CD4-positive, alpha-beta T cell (primary cell): Measurements from ENCODE around the gene COL3A1. TPM values are rescaled to one million over a fixed set of nuclear protein-coding genes. Genes with fewer than 3 reads are reported as not detected.

ENCODE experiments used
- ATAC-seq: fragments of 200-7000 bp; cut with Tn5 transposase; one replicate; pipeline ENCODE4 v1.10.0; 2022; ENCODE audit warnings: mild to moderate bottlenecking; ENCODE audit not compliant: poor library complexity
- CTCF ChIA-PET: fragments of 350-600 bp; sonication (Branson Sonifier 250); formaldehyde crosslinking; loops from one replicate; lab custom pipeline; 2021; ENCODE audit warnings: antibody characterized with exemption, inconsistent platforms; lab: Charles Lee
- POLR2A ChIA-PET: fragments of 350-600 bp; sonication (Branson Sonifier 250); formaldehyde crosslinking; loops from one replicate; lab custom pipeline; 2021; ENCODE audit warnings: antibody characterized with exemption, inconsistent platforms; lab: Charles Lee
- DNase-seq, 14 experiments: peaks; one replicate each; pipeline ENCODE4 v3.0.0-alpha.2; 2013 to 2020; ENCODE audit warnings: mixed read lengths in 2 of 14
- H3K27ac ChIP-seq, 2 donors: one replicate each; pipeline versions ENCODE4 v1.5.1 to v1.7.0; 2013; ENCODE audit warnings: low read length in 2 of 2, low read depth in 1 of 2, mild to moderate bottlenecking in 1 of 2
- H3K27me3 ChIP-seq, 2 experiments: 1 replicate in 1 of 2; 2 replicates in 1 of 2; pipeline versions ENCODE4 v1.6.1 to v1.7.0; 2013; ENCODE audit warnings: low read length in 2 of 2, control low read depth in 1 of 2, mild to moderate bottlenecking in 1 of 2, moderate library complexity in 1 of 2; ENCODE audit not compliant: insufficient read depth in 2 of 2, control insufficient read depth in 1 of 2
- H3K36me3 ChIP-seq: one replicate; pipeline ENCODE4 v1.6.1; 2013; ENCODE audit warnings: low read length, control low read depth; ENCODE audit not compliant: insufficient read depth
- H3K4me1 ChIP-seq: one replicate; pipeline ENCODE4 v1.6.1; 2013; ENCODE audit warnings: low read length, control low read depth; ENCODE audit not compliant: insufficient read depth
- H3K4me3 ChIP-seq: one replicate; pipeline ENCODE4 v1.5.1; 2013; ENCODE audit warnings: mild to moderate bottlenecking, low read length, moderate library complexity
- H3K9me3 ChIP-seq, 2 experiments: 1 replicate in 1 of 2; 2 replicates in 1 of 2; pipeline versions ENCODE4 v1.6.1 to v1.7.0; 2013; ENCODE audit warnings: low read length in 2 of 2, mild to moderate bottlenecking in 2 of 2, control low read depth in 1 of 2, moderate library complexity in 1 of 2; ENCODE audit not compliant: control insufficient read depth in 1 of 2, insufficient read depth in 1 of 2
- H3K27ac Mint-ChIP-seq: one replicate; pipeline ENCODE4 v1.8.0; 2020; ENCODE audit warnings: mixed read lengths
- H3K27me3 Mint-ChIP-seq: one replicate; pipeline ENCODE4 v1.8.0; 2021; ENCODE audit warnings: mixed read lengths
- H3K36me3 Mint-ChIP-seq: one replicate; pipeline ENCODE4 v1.8.0; 2021; ENCODE audit warnings: low read depth, mixed read lengths
- H3K4me1 Mint-ChIP-seq: one replicate; pipeline ENCODE4 v1.8.0; 2021; ENCODE audit warnings: low read depth, mixed read lengths
- H3K4me3 Mint-ChIP-seq: one replicate; pipeline ENCODE4 v1.8.0; 2020; ENCODE audit warnings: mild to moderate bottlenecking, mixed read lengths
- H3K9me3 Mint-ChIP-seq: one replicate; pipeline ENCODE4 v1.8.0; 2020; ENCODE audit warnings: mixed read lengths
- CTCF ChIP-seq: fragments of 200-600 bp; IDR thresholded peaks from one replicate; pipeline ENCODE4 v1.8.0; 2022; ENCODE audit warnings: antibody characterized with exemption, mild to moderate bottlenecking
- intact Hi-C, 2 experiments: fragments of 100-400 bp; cut with DNase I in 1 of 2; cut with micrococcal nuclease in 1 of 2; formaldehyde crosslinking; loops; one replicate each; pipeline versions ENCODE4 v1.15.1 to v1.9.0; 2023 to 2025; cut with DNase I, micrococcal nuclease
- total RNA-seq, 174 experiments: library from RNA in 2 of 174; stranded (reverse) in 2 of 174; gene quantifications; one replicate each; pipeline ENCODE4 v1.2.3 and lab custom pipeline; 2021 to 2026

The COL3A1 gene
- total RNA-seq, 2 experiments from 2014 or later: not detected

- no peak overlapping the region for H3K4me3 ChIP-seq
- no peak overlapping the region for H3K27ac Mint-ChIP-seq
- no peaks in the 10 kb centered on the region for H3K9me3 Mint-ChIP-seq
- no peak overlapping the region for H3K4me3 Mint-ChIP-seq
- no peaks in the 10 kb centered on the region for H3K9me3 ChIP-seq
- H3K27me3 ChIP-seq: no peaks in the 10 kb centered on the region
- no peak overlapping the region for H3K27ac ChIP-seq
- no peaks in the 10 kb centered on the region for H3K27me3 Mint-ChIP-seq
- no peaks in the 10 kb centered on the region for H3K4me1 Mint-ChIP-seq
- ChIA-PET CTCF (no interaction called here), POLR2A (no interaction called here)
- H3K4me1 ChIP-seq: no peaks in the 10 kb centered on the region
- TF ChIP-seq CTCF: no peak
- no peaks in the 10 kb centered on the region for H3K36me3 Mint-ChIP-seq
- H3K36me3 ChIP-seq: no peaks in the 10 kb centered on the region
- ATAC-seq: no peak
- no peak for DNase-seq
- intact Hi-C loops: no loop called here
Observed at GRCh38 chr2:189048189-189048588, 74.0 kb downstream of the COL3A1 start.

GRCh38 chr2:189049709-189050164 lies 75.6 kb downstream of the COL3A1 start:
- POLR2A ChIA-PET: no interaction called here
- ATAC-seq: no peak

GRCh38 chr2:189050165-189050712 lies 76.1 kb downstream of the COL3A1 start:
- H3K4me3 Mint-ChIP-seq: no peak overlapping the region
- H3K36me3 Mint-ChIP-seq: no peaks in the 10 kb centered on the region
- no peaks in the 10 kb centered on the region for H3K36me3 ChIP-seq
- POLR2A ChIA-PET: no interaction called here
- H3K9me3 ChIP-seq: no peaks in the 10 kb centered on the region
- no peaks in the 10 kb centered on the region for H3K9me3 Mint-ChIP-seq
- no peaks in the 10 kb centered on the region for H3K4me1 Mint-ChIP-seq
- H3K27me3 ChIP-seq: no peaks in the 10 kb centered on the region
- CTCF ChIA-PET: no interaction called here
- H3K27me3 Mint-ChIP-seq: no peaks in the 10 kb centered on the region
- no peak for TF ChIP-seq CTCF
- intact Hi-C loops: no loop called here
- ATAC-seq: no peak
- DNase-seq: no peak
- no peak overlapping the region for H3K4me3 ChIP-seq
- no peak overlapping the region for H3K27ac Mint-ChIP-seq
- H3K27ac ChIP-seq: no peak overlapping the region
- H3K4me1 ChIP-seq: no peaks in the 10 kb centered on the region

More at GRCh38 chr2:189049709-189050164, 75.6 kb downstream of the COL3A1 start:
- Histone ChIP-seq H3K27ac (no peak overlapping the region), H3K9me3 (no peaks in the 10 kb centered on the region), H3K36me3 (no peaks in the 10 kb centered on the region), H3K4me1 (no peaks in the 10 kb centered on the region), H3K27me3 (no peaks in the 10 kb centered on the region), H3K4me3 (no peak overlapping the region)
- no peak overlapping the region for H3K27ac Mint-ChIP-seq
- H3K9me3 Mint-ChIP-seq: no peaks in the 10 kb centered on the region
- H3K36me3 Mint-ChIP-seq: no peaks in the 10 kb centered on the region
- H3K4me1 Mint-ChIP-seq: no peaks in the 10 kb centered on the region
- no peak for TF ChIP-seq CTCF
- H3K27me3 Mint-ChIP-seq: no peaks in the 10 kb centered on the region
- intact Hi-C loops: no loop called here
- DNase-seq: no peak
- H3K4me3 Mint-ChIP-seq: no peak overlapping the region
- CTCF ChIA-PET: no interaction called here
